ENCODE data around the gene AQP7.

The AQP7 gene

GRCh38 chr9:33434317-33435105 is 32.1 kb upstream of the AQP7 start:
- DNase-seq (ENCODE audit: low spot score), result no peak
- POLR2A ChIA-PET (ENCODE audit: low non-redundant PET), result no interaction called here
- CTCF ChIA-PET, result interaction anchor here (1.0 kb wide), 1 partner anchor 33 kb away, joined by 3 read pairs; no protein-coding TSS in a partner anchor
- TF ChIP-seq CTCF (conservative IDR thresholded peaks at IDR 0.05; ENCODE audit: low read depth), result no peak
- no peak overlapping the region for H3K27ac ChIP-seq

GRCh38 chr9:33433871-33434270 is 31.5 kb upstream of the AQP7 start:
- POLR2A ChIA-PET (ENCODE audit: low non-redundant PET), result interaction anchor here (0.5 kb wide), 1 partner anchor 119 kb away, joined by 3 read pairs; no protein-coding TSS in a partner anchor
- H3K27ac ChIP-seq, result no peak overlapping the region
- CTCF ChIA-PET, result interaction anchor here (1.4 kb wide), 1 partner anchor 16 kb away, joined by 5 read pairs; no protein-coding TSS in a partner anchor
- no peak for DNase-seq (ENCODE audit: low spot score)
- no peak for TF ChIP-seq CTCF (conservative IDR thresholded peaks at IDR 0.05; ENCODE audit: low read depth)

- no peak for TF ChIP-seq CTCF (conservative IDR thresholded peaks at IDR 0.05; ENCODE audit: low read depth)
- H3K27ac ChIP-seq, result no peak overlapping the region
- ChIA-PET CTCF (interaction anchor here (1.1 kb wide), 1 partner anchor 21 kb away, joined by 3 read pairs; no protein-coding TSS in a partner anchor), POLR2A (ENCODE audit: low non-redundant PET) (no interaction called here)
- no peak for DNase-seq (ENCODE audit: low spot score)
Measured at GRCh38 chr9:33431420-33431819, 29.1 kb upstream of the AQP7 start.

- POLR2A ChIA-PET (ENCODE audit: low non-redundant PET), result no interaction called here
- DNase-seq (ENCODE audit: low spot score), result no peak
- TF ChIP-seq CTCF (conservative IDR thresholded peaks at IDR 0.05; ENCODE audit: low read depth), result no peak
- CTCF ChIA-PET, result interaction anchor here (1.1 kb wide), 1 partner anchor 22 kb away, joined by 3 read pairs; no protein-coding TSS in a partner anchor
- peak overlapping the region; percentile 19; the same call in 1 of the 2 replicates for H3K27ac ChIP-seq
Measured at GRCh38 chr9:33430942-33431341, 28.6 kb upstream of the AQP7 start.

- TF ChIP-seq CTCF (conservative IDR thresholded peaks at IDR 0.05; ENCODE audit: low read depth), result no peak
- DNase-seq (ENCODE audit: low spot score), result no peak
- POLR2A ChIA-PET (ENCODE audit: low non-redundant PET), result no interaction called here
- CTCF ChIA-PET, result no interaction called here
- H3K27ac ChIP-seq, result no peak overlapping the region
Measured at GRCh38 chr9:33429256-33429985, 27.1 kb upstream of the AQP7 start.

GRCh38 chr9:33426843-33427293 is 24.5 kb upstream of the AQP7 start:
- CTCF ChIA-PET, result interaction anchor here (0.6 kb wide), 1 partner anchor 53 kb away, joined by 4 read pairs; no protein-coding TSS in a partner anchor
- POLR2A ChIA-PET (ENCODE audit: low non-redundant PET), result no interaction called here
- H3K27ac ChIP-seq, result no peak overlapping the region
- DNase-seq (ENCODE audit: low spot score), result no peak
- TF ChIP-seq CTCF (conservative IDR thresholded peaks at IDR 0.05; ENCODE audit: low read depth), result no peak

Data from RWPE1 (cell line).